A549 (cell line): Measurements from ENCODE around the gene POLR3A.

Experiments
- CEBPB ChIP-seq, 2 experiments: fragments of >200 bp in 1 of 2; sonication (Bioruptor Twin) in 1 of 2; formaldehyde crosslinking in 1 of 2; IDR thresholded peaks; 2 replicates each; pipeline ENCODE4 v1.6.1; 2012 to 2016
- CTCF ChIP-seq: fragments of >200 bp; sonication (Bioruptor Twin); formaldehyde crosslinking; IDR thresholded peaks from 3 replicates; pipeline ENCODE4 v1.5.1; 2016
- EP300 ChIP-seq, 2 experiments: fragments of >200 bp; sonication (Bioruptor Twin); formaldehyde crosslinking; IDR thresholded peaks; 2 replicates in 1 of 2; 3 replicates in 1 of 2; pipeline ENCODE4 v1.6.1; 2016 to 2017
- HDAC2 ChIP-seq: fragments of 200-600 bp; sonication (generic); IDR thresholded peaks from 2 replicates; pipeline ENCODE4 v1.6.1; 2016
- JUN ChIP-seq, 2 experiments: fragments of >200 bp; sonication (Bioruptor Twin); formaldehyde crosslinking; IDR thresholded peaks; 2 replicates in 1 of 2; 3 replicates in 1 of 2; pipeline ENCODE4 v1.6.1; 2016 to 2017
- JUNB ChIP-seq: fragments of >200 bp; sonication (Bioruptor Twin); formaldehyde crosslinking; IDR thresholded peaks from 2 replicates; pipeline ENCODE4 v1.6.1; 2016
- POLR2A ChIP-seq: IDR thresholded peaks from 2 replicates; pipeline ENCODE4 v1.6.1; 2012; ENCODE audit warnings: mild to moderate bottlenecking, low read length
- RAD21 ChIP-seq, 2 experiments: fragments of >200 bp in 1 of 2; sonication (Bioruptor Twin) in 1 of 2; formaldehyde crosslinking in 1 of 2; IDR thresholded peaks in 1 of 2; conservative IDR thresholded peaks in 1 of 2; 2 replicates in 1 of 2; 3 replicates in 1 of 2; pipeline ENCODE4 v1.6.1; 2012 to 2018; ENCODE audit warnings: inconsistent platforms in 1 of 2
- RARB ChIP-seq: fragments of 250-450 bp; sonication (Bioruptor Pico); IDR thresholded peaks from 2 replicates; pipeline ENCODE4 v1.8.0; 2021; ENCODE audit warnings: mild to moderate bottlenecking, moderate library complexity
- USF2 ChIP-seq: fragments of 450-650 bp; IDR thresholded peaks from 2 replicates; pipeline ENCODE4 v1.6.1; 2014; ENCODE audit warnings: antibody characterized with exemption
- TF ChIP-seq, protein P1 (sequence below): IDR thresholded peaks from 2 replicates; pipeline ENCODE4 v1.6.1; 2012
- TF ChIP-seq, protein P2 (sequence below): IDR thresholded peaks from 2 replicates; pipeline ENCODE4 v1.6.1; 2012
- TF ChIP-seq, protein P3 (sequence below): fragments of 250-450 bp; sonication (Bioruptor Pico); IDR thresholded peaks from 2 replicates; pipeline ENCODE4 v1.5.0; 2021; ENCODE audit warnings: mild to moderate bottlenecking, moderate library complexity, borderline replicate concordance

DNA sequence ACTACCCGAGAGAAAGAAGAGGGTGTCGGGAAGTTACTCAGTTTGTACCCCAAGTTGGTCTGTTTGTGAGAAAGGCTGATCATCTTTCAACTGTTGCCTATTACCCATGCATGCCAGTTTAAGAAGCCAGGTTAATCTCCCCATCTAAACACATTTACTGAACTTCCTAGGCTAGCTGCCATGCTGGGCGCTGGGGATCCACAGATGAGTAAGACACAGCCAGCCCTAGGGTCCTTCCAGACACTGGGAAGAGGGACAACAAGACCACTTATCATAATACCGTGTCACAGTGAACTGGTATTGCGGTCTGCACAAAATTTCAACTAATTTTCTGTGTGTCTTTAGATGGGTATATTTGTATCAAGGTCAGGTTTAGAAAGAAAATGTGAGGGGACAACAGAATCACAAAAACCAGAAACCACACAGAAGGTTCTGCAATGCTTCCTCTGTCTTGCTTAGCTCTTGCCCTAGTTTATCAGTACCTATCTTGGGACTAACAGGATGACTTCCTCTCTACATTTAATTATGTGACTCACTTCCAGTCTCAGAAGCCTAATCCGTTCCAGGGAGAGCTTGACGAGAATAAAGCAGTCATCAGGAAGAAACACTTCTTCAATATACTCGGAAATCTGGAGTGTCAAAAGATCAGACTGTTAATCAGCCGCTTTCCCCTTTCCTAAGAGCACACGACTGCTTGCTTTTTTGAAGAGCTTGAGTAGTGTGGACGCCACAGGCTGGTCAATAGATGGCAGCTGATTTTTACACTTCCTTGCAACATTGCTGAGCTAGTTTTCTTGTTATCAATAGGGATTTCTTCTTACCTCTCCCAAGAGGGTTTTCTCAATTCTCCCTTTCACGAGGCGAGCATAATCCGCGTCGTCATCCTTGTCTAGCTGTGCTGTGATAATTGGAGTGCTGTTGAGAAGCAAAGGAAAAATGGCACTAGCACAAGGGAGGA is 45.7 kb downstream of the POLR3A start:
- no peak for TF ChIP-seq CTCF
- no peak for TF ChIP-seq HDAC2
- TF ChIP-seq POLR2A, result no peak
- TF ChIP-seq, protein P1, sequence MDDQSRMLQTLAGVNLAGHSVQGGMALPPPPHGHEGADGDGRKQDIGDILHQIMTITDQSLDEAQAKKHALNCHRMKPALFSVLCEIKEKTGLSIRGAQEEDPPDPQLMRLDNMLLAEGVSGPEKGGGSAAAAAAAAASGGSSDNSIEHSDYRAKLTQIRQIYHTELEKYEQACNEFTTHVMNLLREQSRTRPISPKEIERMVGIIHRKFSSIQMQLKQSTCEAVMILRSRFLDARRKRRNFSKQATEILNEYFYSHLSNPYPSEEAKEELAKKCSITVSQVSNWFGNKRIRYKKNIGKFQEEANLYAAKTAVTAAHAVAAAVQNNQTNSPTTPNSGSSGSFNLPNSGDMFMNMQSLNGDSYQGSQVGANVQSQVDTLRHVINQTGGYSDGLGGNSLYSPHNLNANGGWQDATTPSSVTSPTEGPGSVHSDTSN, result no peak
- no peak for TF ChIP-seq JUNB
- TF ChIP-seq CEBPB (IDR thresholded peaks at IDR 0.05), result no peak
- no peak for TF ChIP-seq USF2
- TF ChIP-seq RAD21 (conservative IDR thresholded peaks at IDR 0.05 in 1 of 2, IDR thresholded peaks at IDR 0.05 in 1 of 2), result no peak
- TF ChIP-seq EP300 (IDR thresholded peaks at IDR 0.05), result no peak
- TF ChIP-seq, protein P2, sequence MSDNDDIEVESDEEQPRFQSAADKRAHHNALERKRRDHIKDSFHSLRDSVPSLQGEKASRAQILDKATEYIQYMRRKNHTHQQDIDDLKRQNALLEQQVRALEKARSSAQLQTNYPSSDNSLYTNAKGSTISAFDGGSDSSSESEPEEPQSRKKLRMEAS, result no peak
- no peak for TF ChIP-seq RARB (CRISPR knock-in tag)
- no peak for TF ChIP-seq JUN (IDR thresholded peaks at IDR 0.05)
- TF ChIP-seq, protein P3, sequence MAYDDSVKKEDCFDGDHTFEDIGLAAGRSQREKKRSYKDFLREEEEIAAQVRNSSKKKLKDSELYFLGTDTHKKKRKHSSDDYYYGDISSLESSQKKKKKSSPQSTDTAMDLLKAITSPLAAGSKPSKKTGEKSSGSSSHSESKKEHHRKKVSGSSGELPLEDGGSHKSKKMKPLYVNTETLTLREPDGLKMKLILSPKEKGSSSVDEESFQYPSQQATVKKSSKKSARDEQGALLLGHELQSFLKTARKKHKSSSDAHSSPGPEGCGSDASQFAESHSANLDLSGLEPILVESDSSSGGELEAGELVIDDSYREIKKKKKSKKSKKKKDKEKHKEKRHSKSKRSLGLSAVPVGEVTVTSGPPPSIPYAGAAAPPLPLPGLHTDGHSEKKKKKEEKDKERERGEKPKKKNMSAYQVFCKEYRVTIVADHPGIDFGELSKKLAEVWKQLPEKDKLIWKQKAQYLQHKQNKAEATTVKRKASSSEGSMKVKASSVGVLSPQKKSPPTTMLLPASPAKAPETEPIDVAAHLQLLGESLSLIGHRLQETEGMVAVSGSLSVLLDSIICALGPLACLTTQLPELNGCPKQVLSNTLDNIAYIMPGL, result no peak
